Calu3 (cell line): ENCODE results near the gene PRMT5. TPM values are rescaled to one million over a fixed set of nuclear protein-coding genes. Genes with fewer than 3 reads are reported as not detected.
A peak's percentile ranks its signal among the peaks of the same experiment; 100 is the strongest.

Experiments
- BruUV-seq: library from RNA; stranded (reverse); fragments of 400-500 nt; replicated peaks from 2 replicates; lab custom pipeline; 2021; lab: Mats Ljungman, UMichigan
- CTCF ChIA-PET: fragments of 300-600 bp; sonication (Branson Sonifier 250); formaldehyde crosslinking; loops from one replicate; lab custom pipeline; 2022; ENCODE audit warnings: antibody characterized with exemption; lab: Charles Lee
- DNase-seq: peaks from one replicate; pipeline ENCODE4 v3.0.0; 2022
- H3K27ac Mint-ChIP-seq: one replicate; pipeline ENCODE4 v1.8.0; 2022; ENCODE audit warnings: mixed read lengths; ENCODE audit not compliant: unreplicated experiment
- H3K27me3 Mint-ChIP-seq: one replicate; pipeline ENCODE4 v1.8.0; 2022; ENCODE audit warnings: mixed read lengths; ENCODE audit not compliant: unreplicated experiment
- H3K36me3 Mint-ChIP-seq: one replicate; pipeline ENCODE4 v1.8.0; 2022; ENCODE audit warnings: mild to moderate bottlenecking, moderate library complexity, mixed read lengths; ENCODE audit not compliant: insufficient read depth, unreplicated experiment
- H3K4me1 Mint-ChIP-seq: one replicate; pipeline ENCODE4 v1.8.0; 2022; ENCODE audit warnings: mild to moderate bottlenecking, low read depth, mixed read lengths; ENCODE audit not compliant: unreplicated experiment
- H3K4me3 Mint-ChIP-seq: one replicate; pipeline ENCODE4 v1.8.0; 2022; ENCODE audit warnings: mild to moderate bottlenecking, low read depth, moderate library complexity, mixed read lengths; ENCODE audit not compliant: unreplicated experiment
- H3K9me3 Mint-ChIP-seq: one replicate; pipeline ENCODE4 v1.8.0; 2022; ENCODE audit warnings: low read depth, mixed read lengths; ENCODE audit not compliant: unreplicated experiment
- intact Hi-C: fragments of 100-400 bp; cut with micrococcal nuclease; formaldehyde crosslinking; loops from one replicate; pipeline ENCODE4 v1.10.0; 2022; ENCODE audit not compliant: unreplicated experiment
- total RNA-seq: library from RNA; stranded (reverse); gene quantifications from 2 replicates; pipeline ENCODE4 v1.2.3, GENCODE V29; 2022
- TF ChIP-seq, protein P1 (sequence below): fragments of 200-600 bp; IDR thresholded peaks from one replicate; pipeline ENCODE4 v1.8.0; 2022; ENCODE audit warnings: antibody characterized with exemption; ENCODE audit not compliant: unreplicated experiment

Gene PRMT5
- total RNA-seq, 1 experiment from 2014 or later: 101 TPM

DNA sequence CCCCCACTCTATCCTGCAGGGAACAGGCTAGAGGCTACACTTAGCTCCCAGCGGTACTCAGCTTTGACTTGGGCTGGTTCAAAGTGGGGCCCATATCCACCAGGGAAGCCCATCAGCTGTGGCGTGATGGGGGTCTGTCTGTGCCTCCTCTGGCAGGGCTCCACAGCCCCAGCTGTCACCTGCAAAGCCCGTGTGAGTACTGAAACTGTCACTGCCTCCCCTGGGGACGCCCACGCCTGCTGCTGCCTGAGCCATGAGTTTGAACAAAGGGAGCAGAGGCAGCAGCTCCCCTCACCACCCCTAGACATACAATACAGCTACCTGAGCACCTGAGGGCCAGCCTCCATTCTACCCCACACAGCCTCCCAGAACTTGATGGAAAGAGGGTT is 41.2 kb downstream of the PRMT5 start:
- Mint-ChIP-seq H3K4me3 (peak overlapping the region; percentile 84), H3K9me3 (no peaks in the 10 kb centered on the region), H3K36me3 (peaks cover 28% of the 10 kb centered on the region), H3K27ac (peak overlapping the region; percentile 80), H3K4me1 (peaks cover 24% of the 10 kb centered on the region), H3K27me3 (no peaks in the 10 kb centered on the region)
- BruUV-seq: no TSS peak
- intact Hi-C loops: no loop called here
- TF ChIP-seq, protein P1, sequence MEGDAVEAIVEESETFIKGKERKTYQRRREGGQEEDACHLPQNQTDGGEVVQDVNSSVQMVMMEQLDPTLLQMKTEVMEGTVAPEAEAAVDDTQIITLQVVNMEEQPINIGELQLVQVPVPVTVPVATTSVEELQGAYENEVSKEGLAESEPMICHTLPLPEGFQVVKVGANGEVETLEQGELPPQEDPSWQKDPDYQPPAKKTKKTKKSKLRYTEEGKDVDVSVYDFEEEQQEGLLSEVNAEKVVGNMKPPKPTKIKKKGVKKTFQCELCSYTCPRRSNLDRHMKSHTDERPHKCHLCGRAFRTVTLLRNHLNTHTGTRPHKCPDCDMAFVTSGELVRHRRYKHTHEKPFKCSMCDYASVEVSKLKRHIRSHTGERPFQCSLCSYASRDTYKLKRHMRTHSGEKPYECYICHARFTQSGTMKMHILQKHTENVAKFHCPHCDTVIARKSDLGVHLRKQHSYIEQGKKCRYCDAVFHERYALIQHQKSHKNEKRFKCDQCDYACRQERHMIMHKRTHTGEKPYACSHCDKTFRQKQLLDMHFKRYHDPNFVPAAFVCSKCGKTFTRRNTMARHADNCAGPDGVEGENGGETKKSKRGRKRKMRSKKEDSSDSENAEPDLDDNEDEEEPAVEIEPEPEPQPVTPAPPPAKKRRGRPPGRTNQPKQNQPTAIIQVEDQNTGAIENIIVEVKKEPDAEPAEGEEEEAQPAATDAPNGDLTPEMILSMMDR: no peak
- DNase-seq: no peak
- CTCF ChIA-PET: interaction anchor here (0.8 to 1.2 kb wide), 2 partner anchors 17 to 62 kb away, joined by 3 to 6 read pairs; no protein-coding TSS in a partner anchor

DNA sequence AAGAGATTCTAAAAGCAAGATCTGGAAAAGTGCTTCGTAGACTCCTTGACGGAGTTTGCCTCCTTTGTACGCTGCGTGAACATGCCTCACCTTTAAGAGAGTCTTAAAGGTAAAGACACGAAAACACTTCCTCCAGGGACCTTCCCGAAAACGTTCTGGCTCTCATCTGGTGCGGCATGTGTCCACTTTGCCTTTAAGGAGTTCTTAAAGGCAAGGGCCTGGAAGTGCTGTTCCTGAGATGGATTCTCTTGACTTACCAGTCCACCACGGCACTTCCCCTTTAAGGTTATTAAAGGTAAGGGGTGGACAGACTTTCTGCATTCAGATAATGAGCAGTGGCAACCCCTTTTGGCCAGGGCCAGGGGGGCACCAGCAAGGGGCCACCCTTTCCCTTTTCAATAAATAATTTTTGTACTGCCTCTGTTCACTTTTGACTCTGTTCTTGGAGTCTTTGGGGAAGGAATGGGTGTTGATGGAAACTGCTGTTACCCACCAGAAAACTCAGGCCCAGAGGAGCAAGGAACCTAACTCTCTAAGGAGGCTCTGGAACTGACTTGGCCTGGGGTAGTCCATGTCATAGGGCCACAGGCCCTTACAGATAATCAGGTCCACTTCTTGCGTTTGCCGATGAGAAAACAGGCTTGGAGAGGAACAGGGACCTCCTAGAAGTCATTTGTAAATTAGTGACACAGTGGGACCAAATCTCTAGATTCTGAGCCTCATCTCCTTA is 41.8 kb downstream of the PRMT5 start:
- TSS peak; percentile 91 for BruUV-seq
- Mint-ChIP-seq H3K27ac (peak overlapping the region; percentile 80), H3K4me3 (peak overlapping the region; percentile 84), H3K36me3 (peaks cover 33% of the 10 kb centered on the region), H3K27me3 (no peaks in the 10 kb centered on the region), H3K4me1 (peaks cover 27% of the 10 kb centered on the region), H3K9me3 (no peaks in the 10 kb centered on the region)
- DNase-seq: peak; percentile 68
- CTCF ChIA-PET: no interaction called here
- TF ChIP-seq, protein P1: no peak
- intact Hi-C loops: no loop called here

DNA sequence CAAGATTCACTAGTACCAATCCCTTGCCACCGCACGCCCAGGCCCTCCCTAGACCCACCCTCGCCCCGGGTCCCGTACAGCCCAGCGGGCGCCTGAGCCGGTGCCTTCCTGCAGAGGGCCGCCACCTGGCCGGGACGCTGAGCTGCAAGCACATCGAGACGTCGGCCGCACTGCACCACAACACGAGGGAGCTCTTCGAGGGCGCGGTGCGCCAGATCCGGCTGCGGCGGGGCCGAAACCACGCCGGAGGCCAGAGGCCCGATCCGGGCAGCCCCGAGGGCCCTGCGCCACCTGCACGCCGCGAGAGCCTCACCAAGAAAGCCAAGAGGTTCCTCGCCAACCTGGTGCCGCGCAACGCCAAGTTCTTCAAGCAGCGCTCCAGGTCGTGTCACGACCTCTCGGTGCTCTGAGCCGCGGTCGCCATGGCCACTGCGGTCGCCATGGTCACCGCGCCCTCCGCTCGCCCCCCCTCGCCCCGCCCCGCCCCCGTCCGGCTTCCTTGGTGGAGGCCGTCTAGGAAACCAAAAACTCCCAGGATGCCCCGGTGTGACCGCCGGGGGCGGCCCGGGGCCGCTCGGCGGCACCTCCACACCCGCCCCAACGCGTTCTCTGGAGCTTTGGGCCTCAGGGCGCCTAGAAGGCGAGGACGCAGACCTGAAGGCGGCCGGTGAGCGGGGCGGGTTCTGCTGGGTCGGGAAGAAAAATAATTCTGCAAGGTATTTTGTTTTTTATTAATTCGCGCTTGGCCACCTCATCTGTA is 42.5 kb downstream of the PRMT5 start:
- H3K9me3 Mint-ChIP-seq: no peaks in the 10 kb centered on the region
- CTCF ChIA-PET: interaction anchor here (0.6 to 1.6 kb wide), 4 partner anchors 14 to 296 kb away, joined by 3 to 5 read pairs (median 3); no protein-coding TSS in a partner anchor
- peaks cover 36% of the 10 kb centered on the region for H3K36me3 Mint-ChIP-seq
- no TSS peak for BruUV-seq
- intact Hi-C loops: no loop called here
- DNase-seq: peak; percentile 78
- peak overlapping the region; percentile 80 for H3K27ac Mint-ChIP-seq
- H3K4me1 Mint-ChIP-seq: peaks cover 34% of the 10 kb centered on the region
- TF ChIP-seq, protein P1: no peak
- H3K27me3 Mint-ChIP-seq: no peaks in the 10 kb centered on the region
- peak overlapping the region; percentile 84 for H3K4me3 Mint-ChIP-seq

- Mint-ChIP-seq H3K4me3 (peak overlapping the region; percentile 84), H3K9me3 (no peaks in the 10 kb centered on the region), H3K4me1 (peaks cover 36% of the 10 kb centered on the region), H3K27me3 (no peaks in the 10 kb centered on the region), H3K27ac (no peak overlapping the region), H3K36me3 (peaks cover 39% of the 10 kb centered on the region)
- TSS peak; percentile 16 for BruUV-seq
- TF ChIP-seq, protein P1: no peak
- DNase-seq: no peak
- CTCF ChIA-PET: interaction anchor here (0.6 to 1.6 kb wide), 3 partner anchors 14 to 246 kb away, joined by 3 to 5 read pairs (median 3); no protein-coding TSS in a partner anchor
- intact Hi-C loops: no loop called here
Measured at GRCh38 chr14:22885975-22886374, 43.2 kb downstream of the PRMT5 start.
